Measurements from ENCODE around the gene CALHM6. TPM values are rescaled to one million over a fixed set of nuclear protein-coding genes. Genes with fewer than 3 reads are reported as not detected.
A peak's percentile ranks its signal among the peaks of the same experiment; 100 is the strongest.

The CALHM6 gene
- total and polyA plus RNA-seq, 9 of the 15 experiments (the other 6 are each of a cell fraction or from before 2014, with no cell fraction given) = 0.24 TPM; not detected in 8

DNA sequence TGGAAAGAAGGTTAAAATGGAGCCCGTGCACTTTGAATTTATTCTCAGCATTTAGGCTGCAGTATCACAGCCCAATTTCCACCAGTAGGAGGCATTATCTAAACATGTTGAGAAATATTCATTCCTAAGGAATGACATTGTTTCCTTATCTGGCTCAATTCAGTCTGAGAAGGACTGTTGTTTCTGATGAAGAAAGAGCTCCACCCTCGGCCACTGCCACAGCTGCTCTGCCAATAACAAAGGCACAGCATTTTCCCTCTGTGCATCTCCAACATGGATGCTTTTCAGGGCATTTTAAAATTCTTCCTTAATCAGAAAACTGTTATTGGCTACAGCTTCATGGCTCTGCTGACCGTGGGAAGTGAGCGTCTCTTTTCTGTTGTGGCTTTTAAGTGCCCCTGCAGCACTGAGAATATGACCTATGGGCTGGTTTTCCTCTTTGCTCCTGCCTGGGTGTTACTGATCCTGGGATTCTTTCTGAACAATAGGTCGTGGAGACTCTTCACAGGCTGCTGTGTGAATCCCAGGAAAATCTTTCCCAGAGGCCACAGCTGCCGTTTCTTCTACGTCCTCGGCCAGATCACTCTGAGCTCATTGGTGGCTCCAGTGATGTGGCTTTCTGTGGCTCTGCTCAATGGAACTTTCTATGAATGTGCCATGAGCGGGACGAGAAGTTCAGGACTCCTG, 50.4 kb downstream of the CALHM6 start, which contains the start of gene CALHM5 (continued):
- TF ChIP-seq MYC (IDR thresholded peaks at IDR 0.05; ENCODE audit: low read depth, low read length) = 0 out of 2 replicates have a peak, but pooled peaks have one; percentile 14
- no peak for TF ChIP-seq MYC (CRISPR knock-in tag; IDR thresholded peaks at IDR 0.05; ENCODE audit: borderline replicate concordance, low read depth)
- peak; percentile 68; the same call in 1 of the 2 replicates for TF ChIP-seq TEAD2 (tag; IDR thresholded peaks at IDR 0.05)
- TF ChIP-seq, protein P1, sequence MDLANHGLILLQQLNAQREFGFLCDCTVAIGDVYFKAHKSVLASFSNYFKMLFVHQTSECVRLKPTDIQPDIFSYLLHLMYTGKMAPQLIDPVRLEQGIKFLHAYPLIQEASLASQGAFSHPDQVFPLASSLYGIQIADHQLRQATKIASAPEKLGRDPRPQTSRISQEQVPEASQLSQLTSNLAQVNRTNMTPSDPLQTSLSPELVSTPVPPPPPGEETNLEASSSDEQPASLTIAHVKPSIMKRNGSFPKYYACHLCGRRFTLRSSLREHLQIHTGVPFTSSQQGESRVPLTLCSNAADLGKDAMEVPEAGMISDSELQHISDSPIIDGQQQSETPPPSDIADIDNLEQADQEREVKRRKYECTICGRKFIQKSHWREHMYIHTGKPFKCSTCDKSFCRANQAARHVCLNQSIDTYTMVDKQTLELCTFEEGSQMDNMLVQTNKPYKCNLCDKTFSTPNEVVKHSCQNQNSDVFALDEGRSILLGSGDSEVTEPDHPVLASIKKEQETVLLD (IDR thresholded peaks at IDR 0.05) = no peak
- no peak for TF ChIP-seq HDAC8 (tag; IDR thresholded peaks at IDR 0.05)
- no peak for TF ChIP-seq HDAC3 (IDR thresholded peaks at IDR 0.05; ENCODE audit: borderline replicate concordance, partially characterized antibody)
- no peak for TF ChIP-seq SUPT5H (IDR thresholded peaks at IDR 0.05)
- TF ChIP-seq HDAC2 (IDR thresholded peaks at IDR 0.05) = peak; percentile 41; the same call in 1 of the 2 replicates
- TF ChIP-seq MEF2D (tag; conservative IDR thresholded peaks at IDR 0.05; ENCODE audit: low read depth) = peak; percentile 55; the same call in 1 of the 2 replicates
- TF ChIP-seq, protein P2, sequence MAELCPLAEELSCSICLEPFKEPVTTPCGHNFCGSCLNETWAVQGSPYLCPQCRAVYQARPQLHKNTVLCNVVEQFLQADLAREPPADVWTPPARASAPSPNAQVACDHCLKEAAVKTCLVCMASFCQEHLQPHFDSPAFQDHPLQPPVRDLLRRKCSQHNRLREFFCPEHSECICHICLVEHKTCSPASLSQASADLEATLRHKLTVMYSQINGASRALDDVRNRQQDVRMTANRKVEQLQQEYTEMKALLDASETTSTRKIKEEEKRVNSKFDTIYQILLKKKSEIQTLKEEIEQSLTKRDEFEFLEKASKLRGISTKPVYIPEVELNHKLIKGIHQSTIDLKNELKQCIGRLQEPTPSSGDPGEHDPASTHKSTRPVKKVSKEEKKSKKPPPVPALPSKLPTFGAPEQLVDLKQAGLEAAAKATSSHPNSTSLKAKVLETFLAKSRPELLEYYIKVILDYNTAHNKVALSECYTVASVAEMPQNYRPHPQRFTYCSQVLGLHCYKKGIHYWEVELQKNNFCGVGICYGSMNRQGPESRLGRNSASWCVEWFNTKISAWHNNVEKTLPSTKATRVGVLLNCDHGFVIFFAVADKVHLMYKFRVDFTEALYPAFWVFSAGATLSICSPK (IDR thresholded peaks at IDR 0.05; ENCODE audit: borderline replicate concordance) = no peak
- TF ChIP-seq SNIP1 (IDR thresholded peaks at IDR 0.05; ENCODE audit: low read depth) = no peak
- TF ChIP-seq, protein P3, sequence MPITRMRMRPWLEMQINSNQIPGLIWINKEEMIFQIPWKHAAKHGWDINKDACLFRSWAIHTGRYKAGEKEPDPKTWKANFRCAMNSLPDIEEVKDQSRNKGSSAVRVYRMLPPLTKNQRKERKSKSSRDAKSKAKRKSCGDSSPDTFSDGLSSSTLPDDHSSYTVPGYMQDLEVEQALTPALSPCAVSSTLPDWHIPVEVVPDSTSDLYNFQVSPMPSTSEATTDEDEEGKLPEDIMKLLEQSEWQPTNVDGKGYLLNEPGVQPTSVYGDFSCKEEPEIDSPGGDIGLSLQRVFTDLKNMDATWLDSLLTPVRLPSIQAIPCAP (CRISPR knock-in tag; IDR thresholded peaks at IDR 0.05; ENCODE audit: borderline replicate concordance) = no peak
- TF ChIP-seq, protein P4, sequence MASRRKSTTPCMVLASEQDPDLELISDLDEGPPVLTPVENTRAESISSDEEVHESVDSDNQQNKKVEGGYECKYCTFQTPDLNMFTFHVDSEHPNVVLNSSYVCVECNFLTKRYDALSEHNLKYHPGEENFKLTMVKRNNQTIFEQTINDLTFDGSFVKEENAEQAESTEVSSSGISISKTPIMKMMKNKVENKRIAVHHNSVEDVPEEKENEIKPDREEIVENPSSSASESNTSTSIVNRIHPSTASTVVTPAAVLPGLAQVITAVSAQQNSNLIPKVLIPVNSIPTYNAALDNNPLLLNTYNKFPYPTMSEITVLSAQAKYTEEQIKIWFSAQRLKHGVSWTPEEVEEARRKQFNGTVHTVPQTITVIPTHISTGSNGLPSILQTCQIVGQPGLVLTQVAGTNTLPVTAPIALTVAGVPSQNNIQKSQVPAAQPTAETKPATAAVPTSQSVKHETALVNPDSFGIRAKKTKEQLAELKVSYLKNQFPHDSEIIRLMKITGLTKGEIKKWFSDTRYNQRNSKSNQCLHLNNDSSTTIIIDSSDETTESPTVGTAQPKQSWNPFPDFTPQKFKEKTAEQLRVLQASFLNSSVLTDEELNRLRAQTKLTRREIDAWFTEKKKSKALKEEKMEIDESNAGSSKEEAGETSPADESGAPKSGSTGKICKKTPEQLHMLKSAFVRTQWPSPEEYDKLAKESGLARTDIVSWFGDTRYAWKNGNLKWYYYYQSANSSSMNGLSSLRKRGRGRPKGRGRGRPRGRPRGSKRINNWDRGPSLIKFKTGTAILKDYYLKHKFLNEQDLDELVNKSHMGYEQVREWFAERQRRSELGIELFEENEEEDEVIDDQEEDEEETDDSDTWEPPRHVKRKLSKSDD (conservative IDR thresholded peaks at IDR 0.05; ENCODE audit: low read length) = no peak
- TF ChIP-seq ZNF140 (CRISPR knock-in tag; IDR thresholded peaks at IDR 0.05) = no peak
- TF ChIP-seq, protein P5, sequence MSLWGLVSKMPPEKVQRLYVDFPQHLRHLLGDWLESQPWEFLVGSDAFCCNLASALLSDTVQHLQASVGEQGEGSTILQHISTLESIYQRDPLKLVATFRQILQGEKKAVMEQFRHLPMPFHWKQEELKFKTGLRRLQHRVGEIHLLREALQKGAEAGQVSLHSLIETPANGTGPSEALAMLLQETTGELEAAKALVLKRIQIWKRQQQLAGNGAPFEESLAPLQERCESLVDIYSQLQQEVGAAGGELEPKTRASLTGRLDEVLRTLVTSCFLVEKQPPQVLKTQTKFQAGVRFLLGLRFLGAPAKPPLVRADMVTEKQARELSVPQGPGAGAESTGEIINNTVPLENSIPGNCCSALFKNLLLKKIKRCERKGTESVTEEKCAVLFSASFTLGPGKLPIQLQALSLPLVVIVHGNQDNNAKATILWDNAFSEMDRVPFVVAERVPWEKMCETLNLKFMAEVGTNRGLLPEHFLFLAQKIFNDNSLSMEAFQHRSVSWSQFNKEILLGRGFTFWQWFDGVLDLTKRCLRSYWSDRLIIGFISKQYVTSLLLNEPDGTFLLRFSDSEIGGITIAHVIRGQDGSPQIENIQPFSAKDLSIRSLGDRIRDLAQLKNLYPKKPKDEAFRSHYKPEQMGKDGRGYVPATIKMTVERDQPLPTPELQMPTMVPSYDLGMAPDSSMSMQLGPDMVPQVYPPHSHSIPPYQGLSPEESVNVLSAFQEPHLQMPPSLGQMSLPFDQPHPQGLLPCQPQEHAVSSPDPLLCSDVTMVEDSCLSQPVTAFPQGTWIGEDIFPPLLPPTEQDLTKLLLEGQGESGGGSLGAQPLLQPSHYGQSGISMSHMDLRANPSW (CRISPR knock-in tag; IDR thresholded peaks at IDR 0.05) = no peak
- no peak for TF ChIP-seq PTTG1 (tag; IDR thresholded peaks at IDR 0.05; ENCODE audit: low read depth)
